Activated CD4-positive, CD25-positive, alpha-beta regulatory T cell treated with anti-CD3 and anti-CD28 coated beads, Interleukin-2, amount 50 U/mL, for 16 hours (primary cell): Measurements from ENCODE around the gene CENPP.

ENCODE experiments used
- DNase-seq: peaks from one replicate; pipeline ENCODE4 v3.0.0-alpha.2; 2020; ENCODE audit warnings: low read depth, low spot score

CENPP gene

GRCh38 chr9:92313624-92314012 lies 12.1 kb upstream of the CENPP start:
- DNase-seq = no peak

- no peak for DNase-seq
These were observed 10.3 kb upstream of the CENPP start for GRCh38 chr9:92315456-92315855.

GRCh38 chr9:92324431-92324830 lies 1.3 kb upstream of the CENPP start:
- no peak for DNase-seq

DNA sequence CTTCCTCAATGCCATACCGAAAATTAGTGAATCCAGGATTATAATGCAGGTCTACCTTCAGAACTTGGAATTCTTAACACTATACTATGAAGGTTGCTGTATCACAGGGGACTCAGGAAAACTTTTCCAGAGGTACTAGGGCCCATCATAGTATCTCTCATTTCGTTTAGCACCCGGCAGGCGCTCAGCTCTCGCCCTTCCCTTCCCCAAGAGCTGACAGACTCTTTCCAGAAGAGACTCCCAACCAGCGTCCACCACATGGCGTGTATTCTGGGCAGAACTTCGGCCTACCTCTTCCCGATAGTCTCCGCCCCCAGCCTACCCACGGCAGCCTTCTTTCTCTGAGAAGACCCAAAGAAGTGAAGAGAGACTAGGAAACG lies 874 bp upstream of the CENPP start:
- DNase-seq = no peak

- no peak for DNase-seq
These were observed 293 bp downstream of the CENPP start for GRCh38 chr9:92325991-92326500.

DNA sequence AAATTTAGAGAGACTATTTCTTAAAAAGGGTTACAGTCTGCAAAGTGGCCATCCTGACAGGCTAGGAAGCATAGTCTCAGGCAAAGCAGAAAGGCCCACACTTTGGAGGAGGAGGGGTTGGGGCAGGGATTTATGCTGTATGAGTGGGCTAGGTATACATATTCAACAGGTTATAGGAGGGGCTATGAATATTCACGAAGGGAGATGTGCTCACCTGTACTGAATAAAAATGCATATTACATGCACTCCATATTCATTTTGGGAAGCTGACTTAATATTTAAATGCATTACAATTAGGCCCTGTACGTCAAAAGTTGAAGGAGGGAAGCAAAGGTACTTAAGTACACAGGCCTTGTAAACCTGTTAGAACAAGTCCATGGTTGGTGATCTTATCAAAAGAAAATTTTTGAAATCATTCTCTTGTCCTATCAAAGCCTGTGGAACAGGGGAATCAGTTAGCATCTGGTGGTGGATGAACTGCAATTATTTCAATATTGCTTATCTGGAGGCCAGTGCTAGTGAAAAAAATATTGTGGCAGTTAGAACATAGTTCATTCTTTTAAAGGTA lies 1.6 kb downstream of the CENPP start:
- no peak for DNase-seq

DNA sequence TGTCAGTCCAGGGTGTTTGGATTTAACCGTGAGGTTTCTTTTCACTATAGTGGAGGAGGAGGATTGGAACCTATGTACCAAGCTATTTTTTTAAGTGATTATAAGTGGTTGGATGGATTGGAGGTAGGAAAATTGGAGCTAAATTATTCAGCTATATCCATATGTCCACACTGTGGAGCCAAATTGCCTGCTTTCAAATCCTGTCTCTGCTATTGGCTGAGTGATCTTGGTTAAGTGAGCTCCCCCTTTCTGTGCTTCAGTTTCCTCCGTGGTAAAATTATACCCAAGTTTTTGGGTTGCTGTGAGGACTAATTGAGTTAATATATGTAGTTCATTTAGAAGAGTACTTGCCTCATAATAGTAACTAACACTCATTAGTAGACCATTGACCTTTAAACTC lies 2.5 kb downstream of the CENPP start:
- no peak for DNase-seq

DNA sequence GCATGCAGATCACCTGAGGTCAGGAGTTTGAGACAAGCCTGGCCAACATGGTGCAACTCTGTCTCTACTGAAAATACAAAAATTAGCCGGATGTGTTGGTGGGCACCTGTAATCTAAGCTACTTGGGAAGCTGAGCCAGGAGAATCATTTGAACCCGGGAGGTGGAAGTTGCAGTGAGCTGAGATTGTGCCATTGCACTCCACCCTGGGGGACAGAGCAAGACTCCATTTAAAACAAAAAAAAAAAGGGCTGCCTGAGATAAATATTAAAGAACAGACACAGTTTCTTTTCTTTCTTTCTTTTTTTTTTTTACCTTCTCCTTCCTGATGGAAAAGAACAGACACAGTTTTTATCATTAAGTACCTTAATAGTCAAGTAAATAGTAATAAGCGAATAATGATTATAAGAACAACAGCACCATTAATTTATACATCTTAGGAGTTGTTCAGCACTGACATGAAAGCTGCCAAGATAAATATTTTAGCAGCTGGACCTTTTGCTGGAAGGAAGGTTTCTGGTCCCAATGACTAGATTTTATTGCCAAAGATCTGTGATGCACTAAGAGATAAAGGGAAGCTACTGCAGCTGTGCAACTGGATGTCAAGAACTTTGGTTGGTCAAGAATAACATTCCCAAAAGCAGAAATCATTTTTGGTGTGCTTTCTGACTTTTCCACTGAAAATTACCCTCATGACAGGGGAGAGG lies 7.0 kb downstream of the CENPP start:
- no peak for DNase-seq

DNA sequence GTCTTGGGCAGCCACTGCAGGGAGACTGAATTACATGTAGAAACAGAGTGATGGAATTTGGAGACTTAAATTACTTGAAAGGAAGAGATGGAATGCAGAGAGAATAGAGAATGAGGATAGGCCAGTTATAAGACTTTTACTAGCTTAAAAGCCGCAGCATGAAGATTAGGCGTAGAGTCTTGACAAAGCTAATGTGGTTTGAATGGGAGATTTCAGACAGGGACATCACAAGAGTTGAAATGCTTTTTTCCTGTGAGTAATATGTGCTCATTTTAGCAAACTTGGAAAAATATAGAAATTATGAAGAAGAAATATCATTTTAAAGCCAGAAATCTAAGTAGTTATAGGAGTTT lies 7.5 kb downstream of the CENPP start:
- no peak for DNase-seq

DNA sequence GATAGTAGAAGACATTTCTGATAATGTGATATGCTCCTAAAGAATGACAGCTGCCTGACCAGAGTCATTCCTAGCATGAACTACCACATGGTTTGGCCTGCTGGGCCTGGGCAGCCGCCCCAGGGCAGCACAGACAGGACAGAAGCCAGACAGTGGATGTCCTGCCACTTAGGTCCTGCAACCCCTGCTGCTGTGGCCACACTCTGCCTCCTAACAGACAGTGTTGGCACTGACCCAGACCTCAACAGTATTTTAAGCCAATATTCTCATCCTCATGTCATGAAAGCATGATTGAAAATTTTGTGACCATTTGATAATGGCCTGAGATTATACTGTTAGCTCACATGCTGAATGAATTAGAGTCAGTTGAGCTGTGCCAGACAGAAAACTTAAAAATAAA lies 15.8 kb downstream of the CENPP start:
- DNase-seq = no peak

- DNase-seq = no peak
These were observed 17.2 kb downstream of the CENPP start for GRCh38 chr9:92342825-92343488.

DNA sequence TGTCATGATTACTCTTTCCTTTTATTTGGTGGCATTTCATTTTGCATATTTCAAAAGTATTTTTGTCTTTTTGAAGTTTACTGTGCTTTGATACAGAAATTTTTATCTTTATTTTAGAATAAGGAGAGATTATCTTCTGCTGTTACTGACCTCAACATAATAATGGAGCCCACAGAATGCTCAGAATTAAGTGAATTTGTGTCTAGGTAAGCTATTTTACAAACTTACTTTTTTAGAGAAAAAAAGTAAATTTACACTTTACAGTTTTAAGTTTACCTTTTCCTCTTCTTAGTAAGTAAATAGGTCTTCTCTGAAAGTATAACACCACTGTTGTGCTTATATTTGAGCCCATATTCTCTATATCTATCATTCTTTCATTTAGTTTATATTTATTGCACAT lies 19.8 kb downstream of the CENPP start:
- DNase-seq = no peak

GRCh38 chr9:92349771-92350739 lies 24.3 kb downstream of the CENPP start:
- DNase-seq = no peak

GRCh38 chr9:92350740-92351133 lies 25.0 kb downstream of the CENPP start:
- no peak for DNase-seq

DNA sequence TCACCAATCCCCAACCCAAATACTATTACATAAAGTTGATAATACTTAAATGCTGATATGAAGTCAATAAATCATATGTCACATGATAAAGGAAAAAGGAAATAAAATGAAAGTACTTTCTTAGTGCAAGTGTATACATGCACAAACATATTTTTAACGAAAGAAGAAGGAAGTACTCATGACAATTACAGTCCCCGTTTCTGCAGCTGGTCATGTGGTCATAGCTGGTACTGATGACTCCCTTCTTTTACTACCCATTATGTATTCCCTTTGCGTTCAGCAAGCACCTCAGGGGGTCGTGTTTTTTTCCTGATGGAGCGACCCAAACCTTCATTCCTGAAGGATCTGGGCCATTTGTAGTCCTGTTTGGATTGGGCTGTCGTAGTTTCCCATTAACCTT lies 27.3 kb downstream of the CENPP start:
- no peak for DNase-seq

- DNase-seq = no peak
These were observed 33.7 kb downstream of the CENPP start for GRCh38 chr9:92359394-92359995.

DNA sequence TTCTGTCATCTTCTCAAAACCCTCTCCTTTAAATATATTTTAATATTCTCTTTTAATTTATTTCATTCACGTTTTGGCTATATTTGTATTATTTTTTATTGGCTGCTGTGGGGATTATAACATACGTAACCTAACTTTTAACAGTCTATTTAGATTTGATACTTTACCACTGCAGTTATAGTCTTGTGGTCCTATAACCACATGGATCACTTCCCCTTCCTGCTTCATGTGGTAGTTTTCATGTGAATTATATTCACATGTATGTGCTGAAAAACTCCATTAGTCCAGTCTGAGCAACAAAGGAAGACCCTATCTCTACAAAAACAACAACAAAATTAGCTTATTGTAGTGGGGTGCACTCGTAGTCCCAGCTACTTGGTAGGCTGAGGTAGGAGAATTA lies 34.3 kb downstream of the CENPP start:
- DNase-seq = no peak

- no peak for DNase-seq
These were observed 43.3 kb downstream of the CENPP start for GRCh38 chr9:92369075-92369474.

GRCh38 chr9:92373167-92373566 lies 47.4 kb downstream of the CENPP start:
- DNase-seq = no peak

DNA sequence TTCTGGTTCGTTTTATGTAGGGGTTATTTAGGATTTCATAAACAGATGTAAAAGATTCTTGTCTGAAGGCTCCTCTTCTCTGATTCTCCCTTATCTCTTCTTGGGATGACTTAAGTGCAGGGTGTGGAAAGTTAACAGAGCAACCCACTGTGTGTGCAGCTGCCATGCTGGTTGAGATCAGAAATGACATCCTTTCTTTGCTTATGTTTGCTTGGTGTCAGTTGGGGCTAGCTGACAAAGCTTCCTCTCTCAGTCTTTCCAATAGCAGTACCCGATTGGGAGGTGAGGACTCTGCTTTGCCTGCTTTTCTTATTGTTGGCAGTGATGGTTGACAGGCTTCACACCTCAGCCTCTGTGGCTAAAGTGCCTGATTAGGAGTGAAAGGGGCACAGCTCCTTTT lies 52.1 kb downstream of the CENPP start:
- DNase-seq = no peak

- no peak for DNase-seq
These were observed 53.3 kb downstream of the CENPP start for GRCh38 chr9:92378865-92379560.
